ENCODE results near the gene RAF1. TPM values are rescaled to one million over a fixed set of nuclear protein-coding genes. Genes with fewer than 3 reads are reported as not detected.

The RAF1 gene
- total RNA-seq, 1 donor = 78.0 TPM

DNA sequence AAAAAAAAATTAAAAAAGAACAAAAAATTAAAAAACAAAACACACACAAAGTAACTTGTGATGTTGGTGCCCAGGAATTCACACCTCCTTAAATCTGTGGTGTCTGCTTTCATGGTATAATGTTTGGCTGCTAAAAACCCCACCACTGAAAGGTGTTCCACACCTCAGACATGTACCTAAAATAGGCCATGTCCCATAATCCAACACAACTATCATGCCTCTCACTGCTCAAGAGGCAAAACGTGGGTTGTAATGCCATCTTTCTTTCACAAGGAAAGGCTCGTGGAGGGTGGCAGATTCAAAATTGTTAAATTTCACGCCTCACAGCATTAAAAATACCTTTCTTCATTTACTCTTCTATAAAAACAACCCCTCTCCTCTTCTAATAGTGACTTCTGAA is 77.5 kb downstream of the RAF1 start:
- H3K4me3 ChIP-seq (ENCODE audit: low read depth, low read length) = no peak overlapping the region
- no peak for DNase-seq (ENCODE audit: low read depth)
- TF ChIP-seq, protein P1, sequence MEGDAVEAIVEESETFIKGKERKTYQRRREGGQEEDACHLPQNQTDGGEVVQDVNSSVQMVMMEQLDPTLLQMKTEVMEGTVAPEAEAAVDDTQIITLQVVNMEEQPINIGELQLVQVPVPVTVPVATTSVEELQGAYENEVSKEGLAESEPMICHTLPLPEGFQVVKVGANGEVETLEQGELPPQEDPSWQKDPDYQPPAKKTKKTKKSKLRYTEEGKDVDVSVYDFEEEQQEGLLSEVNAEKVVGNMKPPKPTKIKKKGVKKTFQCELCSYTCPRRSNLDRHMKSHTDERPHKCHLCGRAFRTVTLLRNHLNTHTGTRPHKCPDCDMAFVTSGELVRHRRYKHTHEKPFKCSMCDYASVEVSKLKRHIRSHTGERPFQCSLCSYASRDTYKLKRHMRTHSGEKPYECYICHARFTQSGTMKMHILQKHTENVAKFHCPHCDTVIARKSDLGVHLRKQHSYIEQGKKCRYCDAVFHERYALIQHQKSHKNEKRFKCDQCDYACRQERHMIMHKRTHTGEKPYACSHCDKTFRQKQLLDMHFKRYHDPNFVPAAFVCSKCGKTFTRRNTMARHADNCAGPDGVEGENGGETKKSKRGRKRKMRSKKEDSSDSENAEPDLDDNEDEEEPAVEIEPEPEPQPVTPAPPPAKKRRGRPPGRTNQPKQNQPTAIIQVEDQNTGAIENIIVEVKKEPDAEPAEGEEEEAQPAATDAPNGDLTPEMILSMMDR (IDR thresholded peaks at IDR 0.05; ENCODE audit: insufficient read depth, low read length) = no peak

DNA sequence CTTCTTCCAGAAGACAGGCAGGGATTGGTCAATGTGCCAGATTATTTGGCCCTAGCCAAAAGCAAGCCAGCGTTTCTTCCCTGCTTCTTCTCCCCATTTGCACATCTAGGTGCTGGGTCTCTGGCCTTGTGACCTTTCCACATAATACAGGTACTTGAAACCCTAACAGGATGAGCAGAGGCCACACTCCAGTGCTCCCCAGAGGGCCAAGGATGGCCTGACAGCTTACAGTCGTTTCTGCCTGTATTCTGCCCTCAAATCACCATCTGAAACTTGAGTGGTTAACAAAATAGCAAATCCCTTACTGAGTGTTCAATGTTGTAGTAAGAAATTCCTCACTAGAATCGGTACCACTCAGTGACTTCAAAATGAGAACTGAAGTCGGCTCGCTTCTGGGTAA is 77.9 kb downstream of the RAF1 start:
- no peak overlapping the region for H3K4me3 ChIP-seq (ENCODE audit: low read depth, low read length)
- TF ChIP-seq, protein P1 (IDR thresholded peaks at IDR 0.05; ENCODE audit: insufficient read depth, low read length) = no peak
- no peak for DNase-seq (ENCODE audit: low read depth)

DNA sequence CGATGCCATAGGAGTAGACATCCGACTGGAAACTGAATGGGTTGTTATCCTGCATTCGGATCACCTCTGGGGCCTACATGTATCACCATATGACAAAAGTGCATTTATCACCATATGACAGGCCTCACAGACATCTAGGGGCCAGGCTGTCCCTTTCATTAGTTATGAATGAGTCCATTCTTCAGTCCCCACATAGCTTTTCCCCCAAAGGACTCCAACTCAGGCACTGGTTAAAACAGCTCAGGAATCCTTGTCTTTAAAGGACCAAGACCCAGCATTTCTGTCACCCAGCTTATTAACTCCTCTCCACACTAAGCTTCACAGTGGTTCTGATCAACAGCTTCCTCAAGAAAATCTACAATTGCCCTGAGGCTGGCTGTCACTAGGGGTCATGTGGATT is 78.7 kb downstream of the RAF1 start:
- DNase-seq (ENCODE audit: low read depth) = no peak

DNA sequence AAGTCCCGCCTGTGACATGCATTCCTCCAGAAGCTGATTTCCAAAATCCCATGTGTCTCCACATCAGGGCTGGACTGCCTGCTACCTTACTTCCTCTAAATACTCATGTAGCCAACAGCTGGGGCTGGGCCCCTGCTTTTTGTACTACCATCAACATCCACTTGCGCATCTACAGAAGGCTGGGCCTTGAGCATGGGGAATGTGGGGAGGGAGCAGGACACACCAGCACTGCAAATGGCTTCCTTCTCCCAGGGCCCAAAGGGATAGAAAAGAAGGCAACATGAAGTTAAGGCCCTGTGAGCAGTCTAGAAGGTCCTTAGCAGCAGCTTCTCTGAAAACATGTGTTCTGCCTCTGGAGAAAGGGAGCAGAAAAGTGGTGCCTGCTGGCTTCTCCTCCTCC is 79.8 kb downstream of the RAF1 start:
- TF ChIP-seq, protein P1 (IDR thresholded peaks at IDR 0.05; ENCODE audit: insufficient read depth, low read length) = no peak
- no peak overlapping the region for H3K4me3 ChIP-seq (ENCODE audit: low read depth, low read length)
- no peak for DNase-seq (ENCODE audit: low read depth)

More for the DNA sequence above, 78.7 kb downstream of the RAF1 start:
- H3K4me3 ChIP-seq (ENCODE audit: low read depth, low read length) = no peak overlapping the region
- TF ChIP-seq, protein P1 (IDR thresholded peaks at IDR 0.05; ENCODE audit: insufficient read depth, low read length) = no peak

DNA sequence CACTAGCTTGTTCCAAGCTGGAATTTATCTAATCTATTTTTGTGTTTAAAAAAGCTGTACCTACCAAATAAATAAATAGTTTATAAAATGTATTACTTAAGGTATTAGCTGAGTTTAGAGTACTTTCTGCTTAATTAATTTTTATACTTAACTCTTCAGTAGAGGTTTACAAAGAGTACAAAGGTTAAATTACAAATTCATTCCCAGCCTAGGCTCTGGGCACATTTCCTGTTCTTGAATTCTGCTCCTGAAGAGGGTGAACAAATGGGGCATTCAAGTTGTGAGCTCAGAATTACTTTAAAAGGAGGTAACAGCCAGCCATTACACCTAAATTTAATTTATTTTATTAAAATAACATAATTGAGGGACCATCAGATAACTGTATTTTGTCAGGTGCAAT is 80.6 kb downstream of the RAF1 start:
- DNase-seq (ENCODE audit: low read depth) = no peak
- no peak overlapping the region for H3K4me3 ChIP-seq (ENCODE audit: low read depth, low read length)
- TF ChIP-seq, protein P1 (IDR thresholded peaks at IDR 0.05; ENCODE audit: insufficient read depth, low read length) = no peak

DNA sequence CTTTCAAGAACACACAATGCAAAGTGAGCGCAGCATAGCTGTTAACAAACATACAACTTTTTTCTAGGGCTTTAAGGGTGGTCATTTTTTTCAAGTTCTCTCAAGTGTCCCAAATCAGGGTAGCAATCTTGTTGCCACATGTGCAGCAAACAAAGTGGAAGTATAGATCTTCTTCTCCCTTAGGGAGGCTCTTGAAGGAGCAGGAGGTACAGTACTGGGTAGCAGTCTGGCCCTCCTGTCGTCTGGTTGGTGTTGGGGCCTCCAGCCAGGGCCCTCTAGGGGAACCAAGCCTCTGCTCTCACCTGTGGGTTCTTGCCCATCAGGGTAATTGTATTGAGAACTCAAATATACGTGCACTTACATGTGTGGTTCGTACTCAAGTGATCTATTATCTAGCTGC is 81.2 kb downstream of the RAF1 start:
- H3K4me3 ChIP-seq (ENCODE audit: low read depth, low read length) = no peak overlapping the region
- TF ChIP-seq, protein P1 (IDR thresholded peaks at IDR 0.05; ENCODE audit: insufficient read depth, low read length) = no peak
- DNase-seq (ENCODE audit: low read depth) = no peak

DNA sequence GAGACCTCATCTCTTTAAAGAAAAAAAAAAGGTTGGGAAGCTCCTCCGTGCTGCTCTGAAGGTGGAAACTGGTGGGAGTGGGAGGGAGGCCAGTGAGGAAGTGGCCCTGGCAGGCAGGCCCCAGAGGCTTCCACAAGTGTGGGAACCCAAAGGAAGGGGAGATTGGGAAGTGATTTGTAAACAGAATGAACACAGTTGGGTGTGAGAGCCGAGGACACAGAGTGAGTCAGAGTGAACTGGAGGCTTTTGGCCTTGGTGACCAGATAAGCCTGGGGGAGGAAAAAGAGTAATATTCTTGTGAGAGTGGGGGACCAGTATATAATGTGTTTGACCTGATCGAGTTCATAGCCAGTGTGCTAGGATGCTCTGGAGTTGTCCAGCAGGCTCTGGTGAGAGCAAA is 84.0 kb downstream of the RAF1 start:
- TF ChIP-seq, protein P1 (IDR thresholded peaks at IDR 0.05; ENCODE audit: insufficient read depth, low read length) = no peak
- peak; percentile 21 for DNase-seq (ENCODE audit: low read depth)
- H3K4me3 ChIP-seq (ENCODE audit: low read depth, low read length) = no peak overlapping the region

All from fibroblast of the aortic adventitia (primary cell).